ENCODE results near the gene SEPTIN1. TPM values are rescaled to one million over a fixed set of nuclear protein-coding genes. Genes with fewer than 3 reads are reported as not detected.

Gene SEPTIN1
- total RNA-seq, 2 experiments from 2014 or later: 186 to 194 TPM

DNA sequence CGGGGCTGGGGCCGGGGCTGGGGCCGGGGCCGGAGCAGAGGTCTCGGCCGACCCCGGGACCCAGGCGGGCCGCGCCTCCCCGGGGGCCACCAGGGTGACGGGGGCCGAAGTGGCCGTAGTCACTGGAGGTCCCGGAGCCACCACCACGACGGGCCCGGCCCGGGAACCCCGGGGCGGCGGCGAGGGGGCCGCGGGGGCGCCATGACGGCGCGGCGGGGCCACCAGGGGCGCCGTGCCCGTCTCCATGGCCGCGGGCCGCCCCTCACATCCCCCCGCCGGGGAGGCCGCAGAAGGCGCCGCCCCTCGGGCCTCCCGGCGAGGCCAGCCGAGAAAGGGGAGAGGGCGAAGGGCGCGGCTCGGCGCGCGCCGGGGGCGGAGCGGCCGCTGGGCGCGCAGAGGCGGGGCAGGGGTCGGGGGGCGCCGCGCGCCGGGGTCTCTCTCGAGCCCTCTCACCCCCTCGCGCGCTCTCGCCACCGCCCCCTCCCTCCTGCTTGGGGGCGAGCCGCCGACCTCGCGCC is 12.4 kb downstream of the SEPTIN1 start:
- CTCF ChIA-PET: interaction anchor here (1.2 to 1.7 kb wide), 5 partner anchors 10 to 166 kb away, joined by 3 to 9 read pairs (median 4); no protein-coding TSS in a partner anchor
- POLR2A ChIA-PET: interaction anchor here (0.6 to 1.7 kb wide), 5 partner anchors 13 to 306 kb away, joined by 3 to 11 read pairs (median 6); partner anchors contain the start of genes CD2BP2 and SEPTIN1

DNA sequence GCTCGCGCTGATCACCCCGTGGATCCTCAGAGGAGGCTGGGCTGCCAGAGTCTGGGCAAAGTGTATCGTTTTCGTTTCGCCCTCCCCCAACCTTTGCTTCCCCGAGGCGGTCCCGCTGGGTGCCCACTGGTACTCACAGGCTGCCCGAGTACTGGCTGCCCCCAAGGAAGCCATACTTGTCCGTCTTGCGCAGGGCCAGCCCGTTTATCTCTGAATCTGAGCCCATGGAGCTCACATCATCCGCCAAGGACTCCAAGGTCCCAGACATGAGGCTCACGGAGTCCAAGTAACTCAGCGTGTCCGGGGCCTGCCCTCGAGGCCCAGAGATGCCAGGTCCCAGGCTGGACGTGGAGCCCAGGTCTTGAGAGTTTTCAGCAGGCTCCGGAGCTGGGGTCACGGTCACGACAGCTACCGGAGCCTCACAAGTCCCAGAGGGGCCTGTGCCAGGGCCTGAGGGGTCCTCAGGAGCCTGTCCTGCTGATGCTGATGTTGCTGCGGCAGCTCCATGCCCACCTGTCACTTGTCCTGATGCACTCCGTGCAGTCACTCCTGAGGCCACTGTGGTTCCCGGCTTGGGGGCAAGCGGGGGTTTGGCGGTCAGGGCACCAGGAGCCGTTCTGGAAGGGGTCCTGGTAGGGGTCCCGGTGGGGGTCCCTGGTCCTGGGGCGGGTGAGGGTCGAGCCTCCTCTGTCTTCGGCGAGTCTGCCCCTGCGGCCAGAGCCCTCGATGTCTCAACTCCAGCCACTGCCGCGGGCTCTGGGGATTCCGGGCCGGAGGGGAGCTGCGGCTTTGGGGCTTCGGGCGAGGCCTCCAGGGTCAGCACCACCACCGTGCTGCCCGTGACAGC is 13.0 kb downstream of the SEPTIN1 start:
- CTCF ChIA-PET: interaction anchor here (0.6 to 1.7 kb wide), 6 partner anchors 8 to 229 kb away, joined by 3 to 9 read pairs (median 4); no protein-coding TSS in a partner anchor
- POLR2A ChIA-PET: interaction anchor here (0.6 to 1.5 kb wide), 2 partner anchors 15 to 305 kb away, joined by 4 to 7 read pairs; partner anchors contain the start of gene CD2BP2

GRCh38 chr16:30368792-30369090 is 13.6 kb downstream of the SEPTIN1 start:
- ChIA-PET POLR2A (interaction anchor here (1.5 kb wide), 1 partner anchor 14 kb away, joined by 7 read pairs; the partner anchor contains the start of gene CD2BP2), CTCF (interaction anchor here (0.6 to 1.7 kb wide), 5 partner anchors 8 to 230 kb away, joined by 3 to 9 read pairs (median 5); no protein-coding TSS in a partner anchor)

DNA sequence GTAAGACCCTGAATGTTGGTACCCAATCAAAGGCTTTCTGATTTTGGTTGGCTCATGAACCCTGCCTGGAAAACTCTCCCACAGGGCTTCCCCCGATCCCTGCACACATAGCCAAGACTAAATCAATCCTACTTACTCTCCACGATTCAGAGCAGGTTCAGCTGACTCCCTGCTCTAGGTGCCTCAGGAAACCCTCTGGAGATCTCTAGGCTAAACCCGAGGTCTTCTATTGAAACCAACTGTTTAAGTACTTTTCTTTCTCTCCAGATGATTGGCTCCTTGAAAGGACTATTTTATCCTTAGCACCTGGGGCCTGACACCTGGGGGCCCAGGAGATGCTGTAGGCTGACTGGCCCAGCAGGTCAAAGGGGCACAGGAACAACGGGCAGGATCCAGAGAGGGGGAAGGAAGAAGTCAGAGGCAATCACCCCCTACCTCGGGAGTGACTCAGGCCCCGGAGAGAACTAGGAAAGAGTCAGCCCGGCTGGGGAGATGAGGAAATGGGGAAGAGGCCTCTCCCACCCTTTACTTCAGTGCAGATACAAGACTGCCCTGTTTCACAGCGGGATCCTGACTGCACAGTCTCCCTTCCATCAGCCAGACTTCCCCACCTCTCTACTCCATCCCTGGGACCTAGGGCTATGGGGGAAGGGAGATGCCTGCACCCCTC is 14.1 kb downstream of the SEPTIN1 start:
- ChIA-PET POLR2A (interaction anchor here (1.5 kb wide), 1 partner anchor 14 kb away, joined by 7 read pairs; the partner anchor contains the start of gene CD2BP2), CTCF (interaction anchor here (1.2 to 1.7 kb wide), 4 partner anchors 12 to 230 kb away, joined by 3 to 9 read pairs (median 5); no protein-coding TSS in a partner anchor)

GRCh38 chr16:30367349-30368009 is 14.9 kb downstream of the SEPTIN1 start:
- POLR2A ChIA-PET: no interaction called here

GRCh38 chr16:30366511-30366910 is 15.8 kb downstream of the SEPTIN1 start:
- ChIA-PET CTCF (interaction anchor here (1.4 kb wide), 1 partner anchor 41 kb away, joined by 3 read pairs; the partner anchor contains the start of gene ZNF771), POLR2A (no interaction called here)

More at GRCh38 chr16:30367349-30368009, 14.9 kb downstream of the SEPTIN1 start:
- CTCF ChIA-PET: interaction anchor here (1.4 kb wide), 1 partner anchor 40 kb away, joined by 3 read pairs; the partner anchor contains the start of gene ZNF771

GRCh38 chr16:30365200-30365599 is 17.2 kb downstream of the SEPTIN1 start:
- POLR2A ChIA-PET: no interaction called here
- CTCF ChIA-PET: interaction anchor here (1.8 kb wide), 1 partner anchor 31 kb away, joined by 4 read pairs; no protein-coding TSS in a partner anchor

GRCh38 chr16:30361180-30361579 is 21.2 kb downstream of the SEPTIN1 start:
- ChIA-PET CTCF (interaction anchor here (0.7 to 1.1 kb wide), 2 partner anchors 8 to 48 kb away, joined by 3 read pairs; no protein-coding TSS in a partner anchor), POLR2A (no interaction called here)

- ChIA-PET POLR2A (no interaction called here), CTCF (interaction anchor here (1.7 kb wide), 1 partner anchor 50 kb away, joined by 3 read pairs; no protein-coding TSS in a partner anchor)
Measured at GRCh38 chr16:30359871-30360170, 22.5 kb downstream of the SEPTIN1 start.

- CTCF ChIA-PET: interaction anchor here (1.7 kb wide), 1 partner anchor 50 kb away, joined by 3 read pairs; no protein-coding TSS in a partner anchor
- POLR2A ChIA-PET: no interaction called here
Measured at GRCh38 chr16:30358990-30359870, 23.1 kb downstream of the SEPTIN1 start.

- ChIA-PET CTCF (no interaction called here), POLR2A (no interaction called here)
Measured at GRCh38 chr16:30358577-30358936, 23.8 kb downstream of the SEPTIN1 start.

- CTCF ChIA-PET: no interaction called here
- POLR2A ChIA-PET: interaction anchor here (0.5 kb wide), 1 partner anchor 912 kb away, joined by 6 read pairs; no protein-coding TSS in a partner anchor
Measured at GRCh38 chr16:30357715-30358576, 24.4 kb downstream of the SEPTIN1 start.

DNA sequence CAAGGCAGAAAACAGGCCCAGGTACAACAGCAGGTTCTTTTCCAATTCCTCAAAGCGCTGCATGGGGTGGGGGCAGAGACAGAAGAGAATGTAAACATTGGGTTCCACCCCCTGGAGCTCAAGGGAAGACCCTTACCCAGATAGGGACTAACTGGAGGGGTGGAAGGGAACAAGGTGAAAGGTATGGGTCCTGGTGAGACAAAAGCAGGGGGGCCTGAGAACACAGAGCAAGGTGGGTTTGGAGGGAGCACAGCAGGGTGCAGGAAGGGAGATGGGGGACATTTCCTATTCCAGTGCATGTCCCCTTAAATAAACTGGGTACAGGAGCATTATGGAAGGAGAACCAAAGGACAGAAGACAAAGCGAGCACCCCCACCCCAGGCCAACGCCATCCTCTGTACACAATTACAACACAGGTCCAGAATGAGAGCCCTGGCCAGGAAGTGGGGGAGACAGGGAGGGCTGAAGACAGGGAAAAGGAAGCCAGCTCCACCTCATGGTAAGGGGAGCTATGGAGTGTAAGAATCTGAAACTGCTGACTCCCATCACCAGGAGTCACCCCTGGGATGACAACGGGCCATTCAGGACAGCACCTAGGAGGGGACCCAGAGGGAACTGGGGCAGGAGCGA is 25.2 kb downstream of the SEPTIN1 start:
- POLR2A ChIA-PET: interaction anchor here (0.5 kb wide), 1 partner anchor 911 kb away, joined by 6 read pairs; no protein-coding TSS in a partner anchor
- CTCF ChIA-PET: interaction anchor here (1.0 to 1.2 kb wide), 2 partner anchors 11 to 14 kb away, joined by 3 to 4 read pairs; no protein-coding TSS in a partner anchor

- ChIA-PET CTCF (interaction anchor here (1.0 to 1.2 kb wide), 4 partner anchors 10 to 45 kb away, joined by 3 to 4 read pairs (median 3); no protein-coding TSS in a partner anchor), POLR2A (no interaction called here)
Measured at GRCh38 chr16:30356401-30357084, 25.8 kb downstream of the SEPTIN1 start.

DNA sequence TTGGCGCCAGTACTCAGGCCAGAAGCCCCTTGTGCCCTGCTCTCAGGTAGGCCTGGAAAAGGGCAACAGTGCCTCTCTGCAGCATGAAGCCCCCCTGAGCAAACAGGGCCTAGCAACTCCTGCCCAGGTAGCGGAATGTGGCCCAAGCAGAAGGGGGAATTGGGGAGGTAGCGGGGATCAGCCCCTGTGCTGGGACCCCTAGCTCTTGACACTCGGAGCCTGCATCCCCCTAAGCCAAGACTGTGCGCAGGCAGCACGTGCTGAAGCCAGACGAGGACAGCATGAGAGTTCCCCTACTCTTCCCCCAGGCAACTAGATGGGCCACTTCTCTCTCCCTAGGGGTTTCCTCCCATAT is 26.4 kb downstream of the SEPTIN1 start:
- POLR2A ChIA-PET: interaction anchor here (0.6 to 2.2 kb wide), 3 partner anchors 15 to 55 kb away, joined by 3 to 6 read pairs (median 4); partner anchors contain the start of gene TBC1D10B
- CTCF ChIA-PET: interaction anchor here (1.0 to 1.2 kb wide), 3 partner anchors 9 to 45 kb away, joined by 3 read pairs; no protein-coding TSS in a partner anchor
